ENCODE data around the gene RENBP.

The RENBP gene

GRCh38 chrX:153954558-153955227 lies 10.2 kb upstream of the RENBP start:
- DNase-seq (ENCODE audit: low read depth), result no peak

DNA sequence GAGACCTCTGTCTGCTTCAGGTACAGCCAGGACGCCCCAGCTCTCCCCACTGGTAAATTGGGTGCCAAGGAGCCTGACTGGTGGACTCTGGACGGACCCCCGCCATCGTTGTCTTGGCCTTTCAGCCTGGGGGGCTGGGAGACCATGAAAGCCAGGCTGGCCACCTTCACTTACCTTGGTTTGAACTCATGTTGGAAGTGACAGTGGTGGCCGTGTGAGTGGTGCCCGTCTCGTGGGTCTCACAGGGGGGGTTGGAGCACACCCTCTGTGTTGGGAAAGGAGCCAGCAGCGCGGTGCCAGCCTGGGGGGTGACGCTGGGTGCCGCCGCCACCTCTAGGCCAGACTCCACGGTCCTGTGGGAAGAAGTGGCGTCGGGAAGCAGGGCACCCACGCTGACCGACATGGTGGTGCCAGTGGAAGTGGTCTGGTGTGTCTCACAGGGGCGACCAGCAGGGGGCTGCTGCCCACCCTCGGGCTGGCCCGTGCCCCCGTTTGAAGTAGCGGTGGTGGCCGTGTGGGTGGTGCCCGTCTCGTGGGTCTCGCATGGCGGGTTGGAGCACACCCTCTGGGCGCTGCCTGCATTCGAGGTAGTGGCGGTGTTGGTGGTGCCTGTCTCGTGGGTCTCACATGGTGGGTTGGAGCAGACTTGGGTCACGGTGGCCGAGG lies 9.6 kb upstream of the RENBP start:
- no peak for DNase-seq (ENCODE audit: low read depth)

GRCh38 chrX:153953342-153953830 lies 8.9 kb upstream of the RENBP start:
- peak; percentile 73 for DNase-seq (ENCODE audit: low read depth)

- no peak for DNase-seq (ENCODE audit: low read depth)
Measured at GRCh38 chrX:153952373-153953026, 8.1 kb upstream of the RENBP start.

DNA sequence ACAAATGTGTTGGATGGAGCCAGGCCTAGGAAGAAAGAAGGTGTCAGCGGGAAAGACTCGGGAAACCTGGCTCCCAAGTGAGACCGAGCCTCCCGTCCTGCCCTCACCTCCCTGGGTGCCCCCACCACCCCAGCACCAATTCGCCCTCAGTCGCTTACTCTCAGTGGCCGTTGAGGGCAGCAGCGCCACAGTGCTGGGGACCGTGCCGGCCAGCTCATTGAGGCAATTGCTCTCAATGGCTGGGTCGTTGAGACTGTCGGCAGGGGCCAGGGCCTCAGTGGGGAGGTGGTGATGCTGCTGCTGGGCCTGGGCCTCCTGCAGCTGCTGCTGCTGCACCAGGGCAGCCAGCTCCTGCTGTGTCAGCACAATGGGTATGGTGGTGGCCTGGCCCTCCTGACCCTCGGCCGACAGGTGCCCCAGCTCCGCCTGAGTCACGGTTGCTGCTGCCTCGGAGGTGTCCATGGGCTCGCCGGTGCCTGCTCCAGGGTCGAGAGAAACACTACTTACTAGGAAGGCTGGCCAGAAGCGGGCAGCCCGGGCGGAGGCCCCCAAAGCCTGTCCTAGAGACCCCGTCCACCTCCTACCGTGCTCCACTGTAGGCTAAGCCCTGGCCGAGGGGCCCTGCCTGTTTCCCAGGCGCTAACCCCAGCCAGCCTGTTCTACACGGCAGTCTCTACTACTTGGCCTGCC lies 7.4 kb upstream of the RENBP start:
- DNase-seq (ENCODE audit: low read depth), result no peak

GRCh38 chrX:153950127-153950526 lies 5.7 kb upstream of the RENBP start:
- no peak for DNase-seq (ENCODE audit: low read depth)

- DNase-seq (ENCODE audit: low read depth), result no peak
Measured at GRCh38 chrX:153948847-153949805, 4.7 kb upstream of the RENBP start.

DNA sequence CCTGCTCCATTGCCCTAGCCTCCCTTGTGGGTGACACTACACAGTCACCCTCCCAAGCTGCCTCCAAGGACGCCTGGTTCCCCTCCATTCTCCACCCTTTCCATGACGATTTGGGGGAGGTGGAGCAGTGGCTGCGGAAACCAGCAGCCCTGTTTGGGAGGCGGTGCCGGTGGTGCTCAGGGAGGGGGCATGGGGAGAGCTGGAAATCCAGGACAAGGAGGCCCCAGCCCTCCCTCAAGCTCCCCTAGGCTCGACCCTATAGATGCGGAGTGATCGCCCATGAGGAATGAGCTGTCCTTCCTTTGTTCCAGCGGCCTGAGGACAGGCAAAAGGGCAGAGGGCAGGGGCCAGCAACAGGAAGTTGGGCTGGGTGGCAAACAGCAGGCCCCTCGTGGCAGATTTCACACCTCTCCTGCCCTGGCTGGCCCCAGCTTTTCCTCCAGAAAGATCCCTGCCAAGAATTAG lies 3.6 kb upstream of the RENBP start:
- no peak for DNase-seq (ENCODE audit: low read depth)

- peak; percentile 74 for DNase-seq (ENCODE audit: low read depth)
Measured at GRCh38 chrX:153947009-153947769, 2.7 kb upstream of the RENBP start.

GRCh38 chrX:153945956-153946943 lies 1.8 kb upstream of the RENBP start:
- no peak for DNase-seq (ENCODE audit: low read depth)

DNA sequence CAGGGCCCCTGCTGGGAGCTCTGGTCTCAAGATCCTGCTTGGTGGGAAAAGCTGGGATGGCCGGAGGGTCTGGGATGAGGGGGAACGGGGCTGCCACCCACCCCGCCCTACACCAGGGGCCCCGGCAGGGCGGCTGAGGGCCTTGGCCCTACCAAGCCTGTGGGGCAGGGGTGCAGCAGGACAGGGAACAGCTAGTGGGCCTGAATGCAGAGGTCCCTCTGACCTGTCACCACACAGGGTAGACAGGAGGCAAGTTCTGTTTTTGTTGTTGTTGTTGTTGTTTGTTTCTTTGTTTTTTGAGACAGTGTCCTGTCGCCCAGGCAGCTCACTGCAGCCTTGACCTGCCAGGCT lies 332 bp upstream of the RENBP start:
- DNase-seq (ENCODE audit: low read depth), result no peak

- no peak for DNase-seq (ENCODE audit: low read depth)
Measured at GRCh38 chrX:153941336-153942252, 2.8 kb downstream of the RENBP start.

GRCh38 chrX:153939573-153939972 lies 4.9 kb downstream of the RENBP start:
- no peak for DNase-seq (ENCODE audit: low read depth)

DNA sequence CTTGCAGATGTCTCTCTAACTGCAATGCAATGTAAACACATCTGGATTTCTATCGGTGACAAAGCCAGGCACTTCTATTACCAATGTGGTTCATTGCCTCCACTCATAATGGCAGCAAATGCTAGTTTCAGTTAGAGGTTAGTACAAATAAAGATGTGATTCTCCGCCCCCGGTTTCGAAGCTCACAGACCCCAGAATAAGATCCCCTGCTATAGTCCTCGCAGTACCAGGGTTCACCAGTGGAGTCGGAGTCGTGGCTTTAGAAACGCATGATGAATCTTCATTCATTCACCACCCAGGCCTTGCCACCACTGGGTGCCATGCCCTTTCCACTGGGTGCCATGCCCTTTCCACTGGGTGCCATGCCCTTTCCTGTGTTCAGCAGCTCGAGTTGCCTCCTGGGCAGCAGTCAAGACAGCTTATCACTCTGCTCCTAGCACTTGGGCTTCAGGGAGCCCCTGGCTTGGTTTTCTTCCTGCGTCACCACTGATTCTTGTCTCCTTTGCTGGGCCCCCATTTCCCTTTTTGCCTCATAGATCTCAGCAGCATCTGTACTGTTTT lies 6.1 kb downstream of the RENBP start:
- no peak for DNase-seq (ENCODE audit: low read depth)

DNA sequence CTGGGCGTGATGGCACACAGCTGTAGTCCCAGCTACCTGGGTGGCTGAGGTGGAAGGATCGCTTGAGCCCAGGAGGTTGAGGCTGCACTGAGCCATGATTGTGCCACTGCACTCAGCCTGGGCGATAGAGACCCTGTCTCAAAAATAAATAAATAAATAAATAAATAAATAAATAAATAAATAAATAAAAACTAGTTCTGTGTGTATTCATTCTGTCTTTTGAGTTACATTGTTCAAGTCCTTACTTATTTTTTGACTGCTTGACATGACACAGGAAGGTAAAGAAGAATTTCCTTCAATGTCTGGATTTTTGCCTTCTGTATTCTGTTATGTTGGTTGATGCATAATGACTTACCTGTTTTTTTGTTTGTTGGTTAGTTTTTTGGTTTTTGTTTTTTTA lies 7.4 kb downstream of the RENBP start:
- no peak for DNase-seq (ENCODE audit: low read depth)

DNA sequence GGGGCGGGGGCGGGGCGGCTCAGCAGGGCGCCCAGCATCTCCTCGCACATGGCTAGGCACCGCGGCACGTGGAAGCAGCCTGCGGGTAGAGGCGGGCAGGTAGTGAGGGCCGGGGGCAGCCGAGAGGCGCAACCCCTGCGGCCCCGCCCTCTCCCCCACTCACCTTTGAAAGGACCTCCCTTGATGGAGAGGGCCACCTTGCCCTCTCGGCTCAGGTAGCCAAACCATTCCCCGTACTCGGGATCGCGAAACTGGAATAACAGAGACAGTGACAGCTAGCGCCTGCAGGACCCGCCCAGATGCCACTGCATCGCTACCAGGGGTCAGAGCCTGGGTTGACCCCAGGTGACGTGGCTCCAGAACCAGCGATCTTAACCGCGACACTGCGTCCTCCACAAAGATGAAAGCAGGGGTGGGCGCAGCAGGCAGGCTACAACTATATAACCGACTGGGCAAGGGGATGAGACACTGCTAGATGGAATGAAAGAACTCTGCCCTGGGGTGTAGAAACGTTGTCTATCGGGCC lies 9.1 kb downstream of the RENBP start:
- DNase-seq (ENCODE audit: low read depth), result no peak

GRCh38 chrX:153934762-153935325 lies 9.6 kb downstream of the RENBP start, which contains the start of gene NAA10:
TSS of gene NAA10 (minus strand) at chrX:153935037. CDS start at chrX:153934904, 133 bp downstream.
- DNase-seq (ENCODE audit: low read depth), result peak; percentile 30
